GM21825 (cell line): ENCODE results near the gene DLK2.

Source experiments
- ATAC-seq: cut with Tn5 transposase; IDR thresholded peaks from one replicate; pipeline ENCODE4 v1.9.1; 2021; ENCODE audit warnings: mild to moderate bottlenecking, moderate library complexity; ENCODE audit not compliant: unreplicated experiment

The DLK2 gene

GRCh38 chr6:43454696-43455530 is 435 bp downstream of the DLK2 start:
- ATAC-seq = no peak

GRCh38 chr6:43454290-43454695 is 1.1 kb downstream of the DLK2 start:
- ATAC-seq = no peak

DNA sequence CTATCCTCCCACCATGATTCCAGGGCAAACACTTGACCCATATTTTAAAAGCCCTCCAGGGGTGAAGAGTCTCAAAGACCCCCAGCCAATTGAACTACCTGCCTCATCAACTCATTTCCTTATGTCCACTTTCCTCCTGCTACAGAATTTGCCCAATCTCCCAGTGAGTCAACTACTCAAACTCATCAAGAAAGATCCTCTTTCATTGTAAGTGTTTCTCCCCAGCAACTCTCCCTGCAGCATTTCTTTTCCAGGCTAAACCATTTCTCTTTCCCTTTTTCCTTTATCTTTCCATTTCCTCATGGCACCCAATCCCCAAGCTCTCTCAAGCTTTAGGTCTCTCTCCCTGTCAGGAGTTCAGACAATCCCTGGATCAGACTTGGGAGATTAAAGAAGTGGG is 1.5 kb downstream of the DLK2 start:
- no peak for ATAC-seq

GRCh38 chr6:43452896-43453295 is 2.5 kb downstream of the DLK2 start:
- ATAC-seq = no peak

DNA sequence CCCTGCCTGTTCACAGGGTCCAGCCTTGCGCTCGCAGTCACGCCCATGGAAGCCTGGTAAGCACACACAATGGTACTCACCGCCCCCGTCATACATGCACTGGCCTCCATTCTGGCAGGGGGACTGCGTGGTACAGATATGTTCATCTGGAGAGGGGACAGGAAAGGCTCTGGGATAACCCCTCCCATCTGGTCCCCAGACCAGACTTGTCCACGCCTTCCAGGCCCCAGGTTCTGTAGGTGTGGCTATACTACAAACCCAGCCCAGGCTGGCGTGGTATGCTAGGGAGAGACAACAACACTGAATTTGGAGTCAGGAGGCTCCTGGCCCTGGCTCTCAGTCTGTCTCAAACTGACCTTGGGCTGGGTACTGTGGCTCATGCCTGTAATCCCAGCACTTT is 3.4 kb downstream of the DLK2 start:
- no peak for ATAC-seq

- ATAC-seq = no peak
These were observed 4.0 kb downstream of the DLK2 start for GRCh38 chr6:43451348-43451747.

DNA sequence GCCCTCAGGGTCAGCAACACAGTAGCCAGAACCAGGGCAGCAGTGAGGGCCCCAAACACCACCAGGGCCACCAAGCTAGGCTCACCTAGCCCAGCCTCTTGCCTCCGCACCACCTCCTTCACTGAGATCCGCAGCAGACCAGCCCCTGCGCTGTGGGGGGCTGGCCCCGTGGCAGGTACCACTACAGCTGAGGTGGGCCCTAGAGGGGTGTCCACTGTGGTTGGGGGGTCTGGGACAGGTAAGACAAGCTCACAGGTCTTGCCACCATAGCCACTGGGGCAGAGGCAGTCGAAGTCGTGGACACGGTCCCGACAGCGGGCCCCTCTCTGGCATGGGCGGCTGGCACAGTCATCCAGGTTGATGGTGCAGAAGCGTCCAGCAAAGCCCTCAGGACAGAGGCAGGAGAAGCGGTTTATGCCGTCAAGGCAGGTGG is 4.6 kb downstream of the DLK2 start:
- ATAC-seq = no peak

DNA sequence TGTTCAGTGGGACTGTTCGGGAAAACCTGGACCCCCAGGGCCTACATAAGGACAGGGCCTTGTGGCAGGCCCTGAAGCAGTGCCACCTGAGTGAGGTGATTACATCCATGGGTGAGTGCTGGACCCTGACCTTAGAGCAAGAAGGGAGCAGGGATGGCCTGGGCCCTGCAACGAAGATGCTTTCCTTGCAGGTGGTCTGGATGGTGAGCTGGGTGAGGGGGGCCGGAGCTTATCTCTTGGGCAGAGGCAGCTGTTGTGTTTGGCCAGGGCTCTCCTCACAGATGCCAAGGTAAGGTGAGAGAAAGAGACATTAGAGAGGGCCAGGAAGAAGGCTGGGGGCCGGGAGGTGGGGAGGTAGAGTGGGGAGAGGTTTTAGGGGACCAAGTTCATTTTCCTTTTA is 6.4 kb downstream of the DLK2 start:
- ATAC-seq = no peak

- ATAC-seq = no peak
These were observed 7.7 kb downstream of the DLK2 start for GRCh38 chr6:43447604-43448003.

GRCh38 chr6:43445576-43445975 is 9.8 kb downstream of the DLK2 start:
- ATAC-seq = no peak

DNA sequence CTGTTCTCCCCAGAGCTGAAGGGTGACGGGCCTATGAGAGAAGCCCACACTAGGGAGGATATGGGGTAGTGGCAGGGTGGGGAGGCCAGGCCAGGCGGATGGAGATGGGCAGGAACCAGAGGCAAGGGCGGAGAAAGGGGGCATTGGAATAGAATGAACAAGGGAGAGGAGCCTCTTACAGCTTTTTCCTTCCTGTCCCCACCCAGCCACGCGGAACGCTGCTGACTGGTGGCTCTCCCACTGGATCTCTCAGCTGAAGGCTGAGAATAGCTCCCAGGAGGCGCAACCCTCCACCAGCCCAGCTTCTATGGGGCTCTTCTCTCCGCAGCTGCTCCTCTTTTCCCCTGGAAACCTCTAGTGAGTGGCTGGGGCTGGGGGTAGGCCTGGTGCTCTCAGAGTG is 10.8 kb downstream of the DLK2 start:
- ATAC-seq = no peak

DNA sequence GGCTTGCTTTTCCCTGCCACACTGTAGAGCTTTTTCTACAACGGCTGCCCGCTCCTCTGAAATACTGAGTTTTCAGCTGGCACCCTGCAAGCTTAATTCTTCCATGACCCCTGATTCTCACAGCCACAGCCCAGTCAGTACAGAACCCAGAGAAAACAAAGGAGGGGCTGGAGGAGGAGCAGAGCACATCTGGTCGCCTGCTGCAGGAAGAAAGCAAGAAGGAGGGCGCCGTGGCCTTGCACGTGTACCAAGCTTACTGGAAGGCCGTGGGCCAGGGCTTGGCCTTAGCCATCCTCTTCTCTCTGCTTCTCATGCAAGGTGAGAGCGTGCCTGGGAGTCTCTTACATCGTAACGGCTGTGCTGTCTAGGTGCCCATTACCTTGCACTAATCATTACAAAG is 11.3 kb downstream of the DLK2 start:
- ATAC-seq = no peak

DNA sequence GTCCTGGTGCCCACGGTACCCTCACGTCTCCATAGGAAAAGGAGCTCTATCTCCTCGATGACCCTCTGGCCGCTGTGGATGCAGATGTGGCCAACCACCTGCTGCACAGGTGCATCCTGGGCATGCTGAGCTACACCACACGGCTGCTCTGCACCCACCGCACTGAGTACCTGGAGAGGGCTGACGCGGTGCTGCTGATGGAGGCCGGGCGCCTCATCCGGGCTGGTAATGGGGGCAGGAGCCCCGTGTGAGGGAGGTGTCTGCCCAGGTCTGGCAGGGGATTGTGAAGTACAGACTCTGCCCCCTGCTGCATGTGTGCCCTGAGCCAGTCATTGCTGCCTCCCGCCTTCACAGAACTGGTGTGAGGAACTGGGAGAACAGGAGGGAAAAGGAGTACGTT is 12.4 kb downstream of the DLK2 start:
- ATAC-seq = no peak

DNA sequence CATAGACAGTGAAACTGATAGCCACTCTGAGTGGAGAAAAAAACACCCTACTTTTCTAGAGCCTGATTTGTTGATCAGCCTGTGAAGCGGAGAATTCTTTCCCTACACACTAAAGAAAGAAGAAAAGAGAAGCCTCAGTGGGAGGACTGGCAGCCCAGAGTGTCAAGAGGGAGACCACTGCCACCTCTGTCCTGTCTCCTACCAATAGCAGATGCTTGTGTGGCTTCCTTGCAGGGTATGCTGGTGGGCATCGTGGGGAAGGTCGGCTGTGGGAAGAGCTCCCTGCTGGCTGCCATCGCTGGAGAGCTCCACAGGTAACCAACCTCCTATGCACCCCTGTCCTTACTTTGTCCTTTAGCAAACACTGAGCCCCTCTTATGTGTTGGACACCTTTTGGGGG is 17.6 kb downstream of the DLK2 start:
- no peak for ATAC-seq

DNA sequence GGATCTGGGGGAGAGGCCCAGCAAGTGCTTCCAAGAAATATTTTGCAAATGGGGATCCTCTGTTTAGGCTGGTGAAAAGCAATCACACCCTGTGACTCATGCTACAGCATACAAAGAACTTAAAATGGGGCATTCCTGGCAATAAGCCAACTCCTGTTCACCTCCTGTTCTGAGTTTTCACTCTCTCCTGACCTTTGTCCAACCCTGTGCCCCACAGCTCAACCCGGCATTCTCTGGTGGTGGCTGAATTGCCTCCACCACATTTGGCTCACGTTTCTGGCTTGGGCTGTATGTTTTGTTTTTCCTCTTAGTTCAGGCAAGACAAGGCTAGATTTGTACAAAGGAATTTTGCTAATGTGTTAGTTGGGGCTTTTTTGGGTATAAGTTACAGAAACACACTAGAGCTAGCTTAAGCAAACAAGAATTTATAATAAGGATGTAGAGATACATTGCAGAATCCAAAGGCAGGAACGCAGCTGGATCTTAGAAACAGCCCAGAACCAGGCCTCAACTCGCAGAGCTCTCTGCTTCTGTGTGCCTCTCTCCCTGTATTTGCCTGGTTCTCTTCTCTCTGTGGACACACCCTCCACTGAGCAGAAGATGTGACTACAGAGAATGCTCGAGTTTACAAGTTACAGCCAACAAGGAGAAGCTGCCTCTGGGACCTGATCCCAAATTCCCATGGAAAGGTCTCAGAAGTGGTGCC is 18.6 kb downstream of the DLK2 start:
- ATAC-seq = no peak

GRCh38 chr6:43435682-43436437 is 19.5 kb downstream of the DLK2 start:
- ATAC-seq = no peak

GRCh38 chr6:43434943-43435342 is 20.4 kb downstream of the DLK2 start:
- no peak for ATAC-seq

GRCh38 chr6:43434001-43434840 is 21.1 kb downstream of the DLK2 start:
- ATAC-seq = no peak

DNA sequence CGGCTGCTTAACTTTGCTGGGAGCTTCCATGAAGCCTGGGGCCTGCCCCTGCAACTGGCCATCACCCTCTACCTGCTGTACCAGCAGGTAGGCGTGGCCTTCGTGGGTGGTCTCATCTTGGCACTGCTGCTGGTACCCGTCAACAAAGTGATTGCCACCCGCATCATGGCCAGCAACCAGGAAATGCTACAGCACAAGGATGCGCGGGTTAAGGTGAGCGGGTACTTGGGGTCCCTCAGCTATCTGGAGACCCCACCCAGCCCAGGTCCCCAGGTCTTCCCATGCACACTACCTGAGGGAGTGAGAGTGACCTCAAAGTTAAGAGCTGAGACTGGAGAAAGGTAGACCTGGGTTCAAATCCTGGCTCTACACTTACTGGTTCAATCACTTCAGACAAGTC is 22.2 kb downstream of the DLK2 start:
- ATAC-seq = no peak

DNA sequence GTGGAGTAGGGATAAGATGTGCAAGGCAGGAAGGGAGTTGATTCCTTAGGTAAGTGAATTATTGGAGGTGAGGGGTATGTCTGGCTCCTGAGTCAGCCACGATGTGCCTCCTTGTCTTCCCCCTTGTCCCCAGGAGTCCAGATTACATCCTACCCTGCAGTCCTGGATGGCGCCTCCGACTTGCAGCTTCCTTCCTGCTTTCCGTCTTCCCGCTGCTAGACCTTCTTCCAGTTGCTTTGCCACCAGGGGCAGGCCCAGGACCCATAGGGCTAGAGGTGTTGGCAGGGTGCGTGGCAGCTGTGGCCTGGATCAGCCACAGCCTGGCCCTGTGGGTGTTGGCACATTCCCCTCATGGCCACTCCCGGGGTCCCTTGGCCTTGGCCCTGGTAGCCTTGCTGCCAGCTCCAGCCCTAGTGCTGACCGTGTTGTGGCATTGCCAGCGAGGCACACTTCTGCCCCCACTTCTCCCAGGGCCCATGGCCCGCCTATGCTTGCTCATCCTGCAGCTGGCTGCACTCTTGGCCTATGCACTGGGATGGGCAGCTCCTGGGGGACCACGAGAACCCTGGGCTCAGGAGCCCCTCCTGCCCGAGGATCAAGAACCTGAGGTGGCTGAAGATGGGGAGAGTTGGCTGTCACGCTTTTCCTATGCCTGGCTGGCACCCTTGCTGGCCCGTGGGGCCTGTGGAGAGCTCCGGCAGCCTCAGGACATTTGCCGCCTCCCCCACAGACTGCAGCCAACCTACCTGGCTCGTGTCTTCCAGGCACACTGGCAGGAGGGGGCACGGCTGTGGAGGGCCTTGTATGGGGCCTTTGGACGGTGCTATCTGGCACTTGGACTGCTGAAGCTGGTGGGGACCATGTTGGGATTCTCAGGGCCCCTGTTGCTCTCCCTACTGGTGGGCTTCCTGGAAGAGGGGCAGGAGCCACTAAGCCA is 23.1 kb downstream of the DLK2 start:
- ATAC-seq = no peak
